ENCODE data around the gene OR4E2.
"Not testable (repeated sequence)": the region's sequence is repeated elsewhere in the genome, so short reads cannot be mapped to it uniquely, and the experiment has no call there.

Gene OR4E2

DNA sequence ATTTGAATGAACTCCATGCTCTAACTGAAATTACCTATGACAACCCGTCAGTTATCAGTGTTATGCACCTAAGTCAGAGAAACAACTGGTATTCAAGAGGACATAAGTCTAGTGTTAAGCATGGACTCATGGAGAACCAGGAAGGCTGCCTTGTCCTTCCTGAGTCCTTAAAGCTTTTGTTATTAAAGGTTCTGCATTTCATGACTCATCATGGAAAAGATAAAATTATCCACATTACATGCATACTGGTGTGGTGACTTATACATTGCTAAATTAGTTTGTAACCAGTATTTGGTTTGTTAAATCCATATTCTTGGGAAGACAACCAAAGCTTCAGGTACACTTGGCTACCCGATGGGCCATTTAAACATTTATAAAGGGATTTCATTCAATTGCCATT, 26.4 kb downstream of the OR4E2 start:
- no peak for DNase-seq (ENCODE audit: low read depth, low spot score)

DNA sequence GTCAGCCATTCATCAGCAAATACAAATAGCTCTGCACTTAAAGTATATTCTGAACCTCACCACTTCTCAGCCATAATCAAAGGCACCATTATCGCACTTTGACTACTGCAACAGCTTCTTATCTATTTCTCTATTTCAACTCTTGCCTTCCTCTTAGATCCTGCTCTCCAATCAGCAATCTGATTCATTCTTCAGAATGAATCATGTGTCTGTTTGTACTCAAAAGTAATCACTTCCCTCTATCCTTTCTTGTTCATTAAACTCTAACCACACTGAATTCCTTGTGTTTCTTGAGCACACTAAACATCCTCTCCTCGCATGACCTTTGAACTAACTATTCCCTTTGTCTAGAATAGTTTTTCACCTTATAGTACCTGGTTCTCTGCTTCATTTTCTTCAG, 32.8 kb downstream of the OR4E2 start:
- no peak overlapping the region for H3K4me3 ChIP-seq (ENCODE audit: low read length)
- DNase-seq (ENCODE audit: low read depth, low spot score): no peak

More for the DNA sequence above, 26.4 kb downstream of the OR4E2 start:
- no peak overlapping the region for H3K4me3 ChIP-seq (ENCODE audit: low read length)

DNA sequence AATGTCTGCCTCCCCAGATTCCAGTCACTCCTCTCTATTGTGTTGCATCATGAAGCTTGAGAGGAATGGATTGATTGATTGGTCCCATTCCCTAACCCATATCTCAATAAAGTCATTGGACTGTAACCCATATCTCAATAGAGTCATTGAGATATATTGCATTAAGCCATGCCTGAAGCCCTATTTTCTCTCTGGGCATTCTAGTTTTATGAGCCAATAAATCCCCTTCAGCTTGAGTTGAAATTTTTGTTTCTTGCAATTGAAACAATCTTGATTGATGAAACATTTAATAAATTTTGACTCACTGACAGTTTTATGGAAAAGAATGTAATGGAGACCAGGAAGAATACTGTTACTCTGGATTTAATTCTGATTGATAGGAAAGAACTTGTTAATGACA, 40.8 kb downstream of the OR4E2 start:
- no peak for DNase-seq (ENCODE audit: low read depth, low spot score)
- no peak overlapping the region for H3K4me3 ChIP-seq (ENCODE audit: low read length)

DNA sequence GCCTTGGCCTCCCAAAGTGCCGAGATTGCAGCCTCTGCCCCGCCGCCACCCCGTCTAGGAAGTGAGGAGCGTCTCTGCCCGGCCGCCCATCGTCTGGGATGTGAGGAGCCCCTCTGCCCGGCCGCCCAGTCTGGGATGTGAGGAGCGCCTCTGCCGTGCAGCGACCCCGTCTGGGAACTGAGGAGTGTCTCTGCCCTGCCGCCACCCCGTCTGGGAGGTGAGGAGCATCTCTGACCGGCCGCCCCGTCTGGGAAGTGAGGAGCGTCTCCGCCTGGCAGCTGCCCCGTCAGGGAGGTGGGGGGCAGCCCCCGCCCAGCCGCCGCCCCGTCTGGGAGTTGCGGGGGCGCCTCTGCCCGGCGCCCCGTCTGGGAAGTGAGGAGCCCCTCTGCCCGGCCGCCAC, 44.0 kb downstream of the OR4E2 start:
- DNase-seq (ENCODE audit: low read depth, low spot score); H3K4me3 ChIP-seq (ENCODE audit: low read length): not testable (repeated sequence)

DNA sequence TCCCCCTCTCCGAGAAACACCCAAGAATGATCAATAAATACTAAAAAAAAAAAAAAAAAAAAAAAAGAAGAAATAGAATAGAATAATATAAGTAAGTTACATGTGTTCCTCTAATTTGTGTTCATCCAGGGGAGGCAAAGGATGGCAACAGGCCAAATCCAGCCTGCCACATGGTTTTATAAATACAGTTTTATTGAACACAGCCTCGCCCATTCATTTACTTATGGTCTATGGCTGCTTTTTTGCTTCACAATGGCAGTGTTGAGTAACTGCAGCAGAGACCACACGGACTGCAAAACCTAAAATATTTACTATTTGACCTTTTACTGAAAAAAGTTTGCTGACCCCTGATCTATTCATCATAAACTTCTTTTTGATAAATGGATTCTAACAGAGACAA, 44.9 kb downstream of the OR4E2 start:
- H3K4me3 ChIP-seq (ENCODE audit: low read length); DNase-seq (ENCODE audit: low read depth, low spot score): not testable (repeated sequence)

DNA sequence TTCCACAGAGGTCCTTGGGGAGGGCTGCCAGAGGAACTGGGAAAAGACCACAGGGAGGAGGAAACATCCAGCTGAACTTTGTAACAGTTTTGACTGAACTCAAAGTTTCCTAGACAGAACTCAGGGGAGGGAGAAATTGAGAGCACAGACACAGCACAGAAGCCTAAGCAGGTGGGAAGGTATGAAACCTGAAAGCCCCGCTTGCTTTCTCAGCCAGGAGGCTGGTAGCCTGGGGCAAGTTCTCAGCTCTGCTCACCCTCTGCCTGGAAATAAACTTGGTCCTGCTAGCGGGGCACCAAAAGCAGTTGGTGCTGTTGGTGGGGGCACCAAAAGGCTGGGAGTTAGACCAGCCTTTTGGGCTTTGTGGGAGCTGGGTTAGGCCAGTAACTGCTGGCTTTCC, 45.9 kb downstream of the OR4E2 start:
- DNase-seq (ENCODE audit: low read depth, low spot score): no peak
- no peak overlapping the region for H3K4me3 ChIP-seq (ENCODE audit: low read length)

DNA sequence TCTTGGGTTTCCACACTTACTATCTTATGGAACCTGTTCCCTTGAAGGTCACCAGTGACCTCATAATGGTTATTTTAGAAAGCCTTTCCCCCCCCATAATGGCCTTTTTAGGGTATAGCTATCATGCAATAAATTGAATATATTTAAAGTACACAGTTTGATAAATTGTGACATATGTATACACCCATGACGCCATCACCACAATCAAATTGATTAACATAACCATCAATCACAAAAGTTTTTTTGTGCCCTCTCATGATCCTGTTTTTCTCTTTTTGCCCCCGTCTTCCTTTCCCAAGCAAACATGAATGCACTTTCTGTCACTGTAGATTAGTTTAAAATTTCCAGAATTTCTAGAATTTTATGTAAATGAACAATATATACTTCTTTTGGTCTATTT, 48.7 kb downstream of the OR4E2 start:
- no peak for DNase-seq (ENCODE audit: low read depth, low spot score)
- H3K4me3 ChIP-seq (ENCODE audit: low read length): no peak overlapping the region

DNA sequence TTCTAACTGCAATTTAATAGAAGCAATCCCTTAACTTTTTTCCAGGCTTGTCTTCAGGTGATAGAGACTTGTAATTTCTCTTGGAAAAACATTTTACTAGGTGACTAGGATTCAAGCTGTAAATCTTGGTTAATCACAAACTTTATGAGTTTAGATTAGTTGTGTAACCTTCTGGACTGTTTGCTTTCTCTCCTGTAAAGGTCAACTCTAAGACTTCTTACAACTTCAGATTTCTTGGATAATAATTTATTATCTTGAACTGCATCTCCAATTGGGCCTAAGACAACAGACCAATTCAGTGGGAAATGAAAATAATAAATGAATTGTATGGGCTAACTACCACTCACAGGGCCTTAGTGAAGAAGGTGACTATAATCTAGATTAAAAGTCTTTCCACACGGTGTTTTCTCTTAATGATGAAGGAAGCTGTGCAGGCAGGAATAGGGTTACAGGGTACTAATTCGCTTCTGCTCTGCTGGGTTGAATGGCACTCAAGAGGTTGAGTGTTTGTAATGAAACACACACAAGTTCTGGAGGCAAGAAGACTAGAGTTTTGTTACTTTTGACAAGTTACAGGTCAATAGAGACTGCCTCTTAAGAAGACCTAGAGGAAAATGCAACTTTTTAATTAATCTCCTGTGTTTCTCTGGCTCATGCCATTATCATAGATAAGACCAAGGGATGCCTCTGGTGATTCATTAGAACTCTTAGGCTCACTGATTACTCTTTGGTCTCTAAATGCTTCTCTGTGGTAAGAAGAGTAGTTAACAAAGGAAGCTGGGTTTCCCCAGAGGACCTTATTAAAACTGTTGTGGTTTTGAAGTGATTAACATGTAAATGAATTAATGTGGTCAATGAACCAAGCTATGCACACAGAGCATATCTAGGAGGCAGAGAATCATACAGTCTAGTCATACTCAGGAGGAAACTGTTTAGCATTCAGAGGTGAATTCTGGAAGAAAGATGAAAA, 50.0 kb downstream of the OR4E2 start:
- no peak overlapping the region for H3K4me3 ChIP-seq (ENCODE audit: low read length)

DNA sequence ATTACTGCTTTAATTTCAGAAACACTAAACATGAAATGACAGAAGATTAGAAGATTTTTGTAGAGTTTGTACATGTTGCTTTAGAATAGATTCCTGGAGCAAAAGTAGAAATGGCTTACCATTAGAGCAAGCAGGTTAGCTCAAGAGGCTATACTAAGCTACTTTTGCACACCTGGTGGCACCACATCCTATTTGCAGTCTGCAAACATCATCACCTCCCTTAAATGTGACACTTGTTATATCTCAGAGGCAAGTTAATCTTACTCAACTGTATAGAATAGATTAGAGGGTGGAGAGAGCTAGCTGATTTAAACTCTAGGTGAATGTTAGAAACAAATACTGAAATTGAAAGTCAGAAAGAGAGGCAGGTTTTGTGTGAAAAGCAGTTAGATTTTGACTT, 50.7 kb downstream of the OR4E2 start:
- no peak for DNase-seq (ENCODE audit: low read depth, low spot score)
- no peak overlapping the region for H3K4me3 ChIP-seq (ENCODE audit: low read length)

More for the DNA sequence above, 50.0 kb downstream of the OR4E2 start:
- DNase-seq (ENCODE audit: low read depth, low spot score): no peak

DNA sequence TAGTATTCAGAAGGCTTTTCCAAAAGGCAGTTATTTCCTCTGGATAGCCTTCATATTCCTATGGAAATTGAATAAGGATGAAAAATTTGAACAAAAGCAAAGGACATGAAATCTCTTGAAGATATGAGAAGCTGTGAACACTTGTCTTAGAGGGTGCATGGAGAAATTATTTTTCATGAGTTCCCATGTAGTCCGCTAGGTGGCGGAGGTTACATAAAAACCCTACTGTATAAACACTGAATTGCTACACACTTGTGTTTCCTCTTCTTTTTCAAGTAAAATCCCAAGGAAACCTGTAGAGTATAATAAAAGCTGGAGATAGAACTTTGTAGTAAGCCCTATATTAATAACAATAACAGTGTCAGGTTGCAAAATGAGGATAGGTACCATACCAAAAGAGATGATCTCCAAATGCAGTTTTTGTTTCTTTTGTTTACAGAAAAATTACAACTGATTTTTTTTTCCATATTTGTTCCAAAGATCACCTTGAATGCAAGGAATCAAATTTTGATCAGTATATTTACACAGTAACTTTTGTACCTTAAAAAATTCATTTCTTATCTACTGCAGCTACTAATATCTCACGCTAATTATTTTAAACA, 57.8 kb downstream of the OR4E2 start:
- peak; percentile 60 for DNase-seq (ENCODE audit: low read depth, low spot score)

DNA sequence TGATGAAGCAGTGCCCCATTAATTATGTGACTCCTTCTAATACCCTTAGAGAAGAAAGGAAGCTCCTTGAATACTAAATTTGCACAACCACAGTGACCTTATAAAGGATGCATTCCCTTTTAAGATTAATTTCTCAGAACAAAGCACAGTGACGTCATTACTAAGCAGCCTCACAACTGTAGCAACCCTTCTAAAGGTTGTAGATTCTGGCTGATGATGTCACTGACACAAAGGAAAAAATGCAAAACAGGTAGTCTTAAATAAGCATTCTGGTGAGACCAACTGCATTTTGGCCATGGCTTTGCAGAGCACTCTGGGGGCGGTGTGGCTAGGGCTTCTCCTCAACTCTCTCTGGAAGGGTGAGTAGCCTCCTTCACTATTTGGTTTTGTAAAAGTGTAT, 58.4 kb downstream of the OR4E2 start:
- no peak overlapping the region for H3K4me3 ChIP-seq (ENCODE audit: low read length)
- no peak for DNase-seq (ENCODE audit: low read depth, low spot score)

More for the DNA sequence above, 57.8 kb downstream of the OR4E2 start:
- no peak overlapping the region for H3K4me3 ChIP-seq (ENCODE audit: low read length)

DNA sequence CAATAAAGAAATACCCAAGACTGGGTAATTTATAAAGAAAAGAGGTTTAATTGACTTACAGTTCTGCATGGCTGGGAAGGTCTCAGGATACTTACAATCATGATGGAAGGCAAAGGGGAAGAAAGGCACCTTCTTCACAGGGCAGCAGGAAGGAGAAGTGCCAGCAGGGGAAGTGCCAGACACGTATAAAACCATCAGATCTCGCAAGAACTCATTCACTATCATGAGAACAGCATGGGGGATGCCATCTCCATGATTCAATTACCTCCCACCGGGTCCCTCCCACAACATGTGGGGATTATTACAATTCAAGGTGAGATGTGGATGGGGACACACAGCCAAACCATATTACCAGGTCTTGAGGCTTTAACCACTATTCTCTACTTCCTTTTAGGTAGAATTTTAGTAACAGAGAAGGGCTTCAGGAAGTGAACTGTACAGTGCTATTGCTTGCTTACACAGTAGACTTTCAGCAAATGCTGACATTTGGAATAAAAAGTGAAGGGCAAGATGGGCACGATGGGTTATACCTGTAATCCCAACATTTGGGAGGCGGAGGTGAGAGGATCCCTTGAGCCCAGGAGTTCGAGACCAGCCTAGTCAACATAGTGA, 60.8 kb downstream of the OR4E2 start:
- H3K4me3 ChIP-seq (ENCODE audit: low read length): no peak overlapping the region
- no peak for DNase-seq (ENCODE audit: low read depth, low spot score)
